ENCODE data around the gene MAD1L1. TPM values are rescaled to one million over a fixed set of nuclear protein-coding genes. Genes with fewer than 3 reads are reported as not detected.
"Not testable (repeated sequence)": the region's sequence is repeated elsewhere in the genome, so short reads cannot be mapped to it uniquely, and the experiment has no call there.

Gene MAD1L1
- polyA plus RNA-seq (ENCODE audit: insufficient read length in 4 of 4) = 10 to 100 TPM; 23.4 to 29.0 (median 25.7) TPM

GRCh38 chr7:2232766-2233520, at the start of gene MAD1L1:
Gene MAD1L1, minus strand, starts transcription at chr7:2232945. Its CDS starts 2,812 bp downstream, at chr7:2230133.
- DNase-seq (ENCODE audit: low read depth in 4 of 4, low spot score in 2 of 4) = peak; percentile 68 to 84 (median 76)

DNA sequence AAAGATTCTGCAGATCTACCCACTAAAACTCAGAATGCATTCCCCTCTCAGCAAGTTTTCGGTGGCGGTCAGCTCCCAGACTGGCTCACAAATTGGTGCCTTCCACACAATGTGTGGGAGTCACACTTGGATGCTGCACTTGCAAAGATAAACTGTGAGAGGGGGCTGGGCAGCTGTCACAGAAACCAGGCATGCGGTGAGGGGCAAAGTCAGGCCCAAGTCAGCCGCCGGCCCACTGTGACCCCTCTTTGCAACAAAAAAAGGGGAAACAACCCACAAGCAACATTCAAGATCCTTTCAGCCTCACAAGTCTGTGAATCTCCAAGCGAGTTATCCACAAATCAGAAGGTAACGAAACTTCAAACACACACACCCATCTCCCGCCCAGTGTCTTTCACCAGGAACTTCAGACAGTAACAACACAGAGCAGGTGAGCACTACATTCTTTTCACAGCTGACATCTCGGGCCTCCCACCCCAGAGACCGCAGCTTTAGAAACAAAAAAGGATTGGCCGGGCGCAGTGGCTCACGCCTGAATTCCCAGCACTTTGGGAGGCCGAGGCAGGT, 49.5 kb upstream of the MAD1L1 start:
- DNase-seq (ENCODE audit: low read depth in 4 of 4, low spot score in 2 of 4) = peak in 2 of 4 donors; percentile 48 to 66

DNA sequence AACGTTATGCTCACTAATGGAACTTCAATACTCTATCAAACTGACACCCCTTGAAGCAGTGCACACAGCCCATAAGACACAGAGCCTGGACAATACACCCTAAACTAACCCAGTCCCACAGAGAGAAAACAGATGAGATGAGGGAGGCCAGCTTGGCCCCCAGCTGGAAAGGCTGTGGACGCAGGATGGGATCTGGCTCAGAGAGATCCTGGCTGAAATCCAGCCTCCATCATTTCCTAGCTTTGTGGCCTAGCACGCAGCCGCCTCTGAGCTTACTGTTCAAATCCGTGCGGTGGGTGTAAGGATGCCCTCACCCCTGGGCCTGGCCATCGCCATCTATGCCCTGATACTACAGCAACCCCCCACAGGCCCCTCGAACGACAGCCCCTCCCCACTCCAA, 48.8 kb upstream of the MAD1L1 start:
- no peak for DNase-seq (ENCODE audit: low read depth in 4 of 4, low spot score in 2 of 4)

GRCh38 chr7:2280424-2280823, 47.7 kb upstream of the MAD1L1 start:
- DNase-seq (ENCODE audit: low read depth in 4 of 4, low spot score in 2 of 4) = no peak

- no peak for DNase-seq (ENCODE audit: low read depth in 4 of 4, low spot score in 2 of 4)
These were observed 47.2 kb upstream of the MAD1L1 start for GRCh38 chr7:2279896-2280295.

DNA sequence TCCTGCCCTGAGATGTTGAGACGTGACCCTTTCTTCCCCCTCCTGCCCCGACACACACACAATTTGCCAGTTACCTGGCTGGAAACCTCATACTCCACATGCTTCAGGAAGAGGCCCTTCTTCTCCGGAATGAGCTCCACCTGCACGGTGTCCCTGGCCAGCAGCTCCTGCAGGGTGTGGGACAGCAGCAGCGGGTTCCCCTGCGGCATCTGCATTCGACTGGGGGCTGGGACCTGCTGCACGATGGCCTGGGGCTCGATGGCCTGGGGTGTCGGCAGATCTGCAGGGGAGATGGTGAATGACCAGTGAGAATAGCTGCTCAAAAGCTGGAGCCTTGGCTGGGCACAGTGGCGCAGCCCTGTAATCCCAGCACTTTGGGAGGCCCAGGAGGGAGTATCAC, 45.3 kb upstream of the MAD1L1 start:
- no peak for DNase-seq (ENCODE audit: low read depth in 4 of 4, low spot score in 2 of 4)

DNA sequence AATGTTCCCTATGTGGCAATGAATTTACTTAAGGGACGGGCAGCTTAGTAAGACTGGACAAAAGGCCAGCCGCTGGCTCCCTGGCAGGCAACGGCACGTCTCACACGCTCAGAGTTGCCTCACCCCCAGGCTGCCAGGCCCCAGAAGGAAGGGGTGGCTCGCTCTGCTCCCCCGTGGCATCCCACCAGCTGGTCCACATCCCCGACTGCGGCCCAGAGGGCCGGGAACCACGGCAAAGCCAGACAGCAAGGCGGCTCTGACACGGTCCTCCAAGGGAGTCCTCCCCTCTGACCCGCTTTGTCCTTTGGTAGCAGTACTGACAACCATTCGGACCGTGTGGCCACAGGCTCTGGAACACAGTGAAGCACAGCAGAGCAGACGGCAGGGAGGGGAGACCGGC, 43.4 kb upstream of the MAD1L1 start:
- no peak for DNase-seq (ENCODE audit: low read depth in 4 of 4, low spot score in 2 of 4)

GRCh38 chr7:2275101-2275500, 42.4 kb upstream of the MAD1L1 start:
- DNase-seq (ENCODE audit: low read depth in 4 of 4, low spot score in 2 of 4) = no peak

DNA sequence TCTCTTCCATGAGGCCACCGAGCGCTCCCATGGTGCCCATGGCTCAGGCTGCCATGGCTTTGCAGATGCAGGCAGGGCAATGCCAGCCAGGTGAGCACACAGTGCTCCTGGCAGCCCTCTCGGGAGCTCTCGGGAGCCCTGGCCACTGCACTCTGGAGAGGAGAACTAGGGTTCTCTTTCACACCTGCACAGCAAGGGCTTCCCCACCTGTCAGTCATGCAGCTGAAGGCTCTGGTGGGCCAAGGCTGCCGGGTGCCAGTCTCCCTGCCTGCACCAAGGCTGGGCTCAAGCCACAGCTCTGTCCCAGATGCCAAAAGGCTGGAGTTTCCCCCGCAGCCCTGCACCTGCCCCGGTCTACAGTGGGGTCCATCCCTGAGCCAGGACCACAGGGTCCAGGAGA, 41.9 kb upstream of the MAD1L1 start:
- no peak for DNase-seq (ENCODE audit: low read depth in 4 of 4, low spot score in 2 of 4)

- DNase-seq (ENCODE audit: low read depth in 4 of 4, low spot score in 2 of 4) = no peak
These were observed 41.1 kb upstream of the MAD1L1 start for GRCh38 chr7:2273866-2274265.

- DNase-seq (ENCODE audit: low read depth in 4 of 4, low spot score in 2 of 4) = no peak
These were observed 39.3 kb upstream of the MAD1L1 start for GRCh38 chr7:2272031-2272430.

DNA sequence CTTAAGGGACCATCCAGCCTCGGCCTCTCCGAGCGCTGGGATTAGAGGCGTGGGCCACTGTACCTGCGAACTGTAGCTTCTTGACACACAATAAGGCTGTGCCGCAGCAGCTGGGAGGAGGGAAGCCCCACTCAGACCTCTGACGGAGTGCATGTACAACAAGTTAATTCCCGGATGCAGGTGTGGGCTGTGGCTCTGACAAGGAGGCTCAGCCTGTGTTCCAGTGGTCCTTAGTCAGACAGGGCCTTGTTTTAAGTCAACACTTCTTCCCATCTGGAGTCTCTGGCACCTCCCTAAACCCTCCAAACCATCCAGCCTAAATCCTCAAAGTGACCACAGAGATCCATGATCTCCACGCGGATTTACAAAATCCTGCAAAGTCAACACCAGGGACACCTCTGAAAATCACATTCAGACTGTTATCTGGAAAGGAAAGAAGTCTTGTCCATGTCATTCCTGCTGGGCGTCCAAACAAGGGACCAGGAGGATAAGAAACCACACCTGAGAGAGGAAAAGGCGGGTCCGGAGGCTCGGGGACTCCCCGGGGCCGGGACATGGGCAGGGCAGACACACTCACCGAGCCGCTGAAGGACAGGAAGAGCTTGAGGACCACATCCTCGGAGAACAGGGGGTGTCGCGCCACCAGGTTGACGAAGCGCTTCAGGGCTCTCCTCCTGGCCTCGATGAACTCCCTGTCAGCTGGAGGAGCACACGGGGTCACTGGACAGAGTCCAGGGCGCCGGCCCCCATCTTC, 38.7 kb upstream of the MAD1L1 start:
- no peak for DNase-seq (ENCODE audit: low read depth in 4 of 4, low spot score in 2 of 4)

DNA sequence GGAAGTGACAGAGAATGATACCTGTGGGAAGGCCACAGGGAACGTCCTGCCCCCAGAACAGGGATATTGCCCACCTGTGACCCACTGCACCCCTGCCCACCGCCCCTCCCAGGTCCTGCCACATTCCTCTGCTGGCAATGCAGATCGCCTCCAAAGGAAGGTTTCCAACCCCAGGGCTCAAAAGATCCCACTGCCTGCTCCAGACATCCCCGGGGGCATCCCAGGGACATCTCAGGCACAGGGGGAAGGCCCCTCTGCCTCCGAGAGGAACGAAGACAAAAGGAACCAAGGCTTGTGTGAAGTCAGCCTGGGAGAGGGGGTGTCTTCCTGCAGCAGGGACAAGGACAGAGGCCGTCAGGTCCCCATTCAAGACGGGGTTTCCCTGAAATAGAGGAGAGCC, 37.8 kb upstream of the MAD1L1 start:
- no peak for DNase-seq (ENCODE audit: low read depth in 4 of 4, low spot score in 2 of 4)

- no peak for DNase-seq (ENCODE audit: low read depth in 4 of 4, low spot score in 2 of 4)
These were observed 37.3 kb upstream of the MAD1L1 start for GRCh38 chr7:2269991-2270460.

- DNase-seq (ENCODE audit: low read depth in 4 of 4, low spot score in 2 of 4) = not testable (repeated sequence)
These were observed 36.6 kb upstream of the MAD1L1 start for GRCh38 chr7:2269089-2269990.

DNA sequence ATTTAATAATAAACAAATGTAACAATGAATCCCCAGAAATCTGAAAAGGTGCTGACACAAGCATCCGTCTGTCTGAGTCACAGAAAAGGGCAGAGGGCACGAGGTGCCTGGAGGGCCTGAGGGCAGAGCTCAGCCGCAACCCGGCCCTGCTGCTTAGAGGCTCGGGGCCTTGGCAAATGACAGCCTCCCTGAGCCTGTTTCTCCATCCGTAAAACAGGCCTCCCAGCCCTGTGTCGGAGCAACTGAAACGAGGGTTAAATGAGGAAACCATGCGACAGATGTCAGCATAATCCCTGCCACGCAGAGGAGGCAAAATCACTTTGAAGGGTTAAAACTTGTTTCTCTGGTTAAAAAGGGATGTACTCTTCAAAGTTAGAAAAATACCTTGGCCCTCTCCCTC, 34.2 kb upstream of the MAD1L1 start:
- DNase-seq (ENCODE audit: low read depth in 4 of 4, low spot score in 2 of 4) = no peak

DNA sequence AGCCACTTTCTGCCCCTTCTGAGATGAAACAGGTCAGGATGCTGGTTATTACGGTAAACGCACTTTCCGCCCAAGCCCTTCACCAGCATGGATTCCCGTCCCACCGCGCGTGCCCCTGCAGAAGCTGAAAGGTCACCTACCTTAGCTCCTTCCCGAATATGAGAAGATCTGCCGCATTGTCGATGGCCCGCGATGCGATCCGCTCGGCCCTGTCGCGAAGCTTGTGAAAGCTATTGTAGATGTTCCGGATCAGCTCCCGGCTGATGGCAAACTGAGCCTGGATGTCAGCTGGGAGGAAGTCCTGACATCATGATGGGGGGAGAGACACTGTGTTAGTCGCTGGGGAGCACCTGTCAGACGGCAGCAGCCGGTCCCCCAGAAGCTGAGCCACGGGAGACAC, 31.4 kb upstream of the MAD1L1 start:
- DNase-seq (ENCODE audit: low read depth in 4 of 4, low spot score in 2 of 4) = no peak

DNA sequence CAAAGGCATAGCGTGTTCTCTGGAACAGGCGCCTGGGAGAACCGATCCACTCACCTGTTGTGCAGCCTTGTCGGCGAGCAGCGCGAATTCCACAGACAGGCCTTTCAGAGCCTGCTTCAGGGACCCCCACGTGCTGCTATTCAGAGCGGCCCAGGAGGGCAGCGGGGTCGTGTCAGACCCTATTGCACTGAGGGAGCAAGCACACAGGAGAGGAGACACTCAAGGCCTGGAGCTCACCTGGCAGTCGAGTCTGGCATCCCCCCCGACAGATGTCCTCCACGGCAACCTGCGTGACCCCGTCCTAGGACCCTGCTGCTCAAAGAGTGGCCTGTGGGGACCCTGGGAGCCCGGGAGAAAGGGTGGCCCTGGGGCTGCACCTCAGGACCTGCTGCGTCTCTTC, 30.4 kb upstream of the MAD1L1 start:
- DNase-seq (ENCODE audit: low read depth in 4 of 4, low spot score in 2 of 4) = no peak

DNA sequence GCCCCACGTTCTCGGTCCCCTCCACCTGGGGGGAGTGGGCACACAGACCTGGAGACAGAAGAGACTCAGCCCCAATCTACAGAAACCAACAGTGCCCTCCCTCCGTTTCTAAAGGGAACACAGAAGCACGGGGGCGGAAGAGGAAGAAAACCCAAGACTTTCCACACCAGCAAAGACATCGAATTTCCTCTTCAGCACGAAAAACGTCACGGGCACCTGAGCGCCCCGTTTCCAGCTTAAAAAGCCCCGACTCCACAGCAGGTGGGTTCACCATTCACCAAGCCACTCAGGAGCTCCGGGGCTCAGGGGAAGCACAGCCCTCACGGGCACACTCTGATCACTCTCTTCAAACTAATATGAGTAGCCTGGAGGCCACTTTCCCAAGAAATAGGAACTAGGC, 28.9 kb upstream of the MAD1L1 start:
- DNase-seq (ENCODE audit: low read depth in 4 of 4, low spot score in 2 of 4) = no peak

DNA sequence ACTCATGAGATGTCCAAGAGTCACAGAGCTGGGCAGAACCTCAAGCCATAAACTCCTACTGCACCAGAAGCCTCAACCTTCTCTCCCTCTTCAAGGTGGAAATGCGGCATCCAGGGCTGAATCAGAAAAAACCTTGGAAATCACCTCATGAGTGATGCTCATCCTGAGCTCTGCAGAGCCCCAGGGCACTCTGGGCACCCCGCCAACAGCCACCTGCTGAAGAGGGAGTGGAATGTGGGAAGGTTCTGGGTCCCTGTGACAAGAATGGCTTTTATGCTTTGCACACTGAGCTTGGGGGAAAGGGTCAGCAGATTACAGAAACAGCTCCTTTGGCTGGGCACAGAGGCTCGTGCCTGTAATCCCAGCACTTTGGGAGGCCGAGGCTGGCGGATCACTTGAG, 28.1 kb upstream of the MAD1L1 start:
- DNase-seq (ENCODE audit: low read depth in 4 of 4, low spot score in 2 of 4) = no peak

GRCh38 chr7:2259480-2259879, 26.7 kb upstream of the MAD1L1 start:
- no peak for DNase-seq (ENCODE audit: low read depth in 4 of 4, low spot score in 2 of 4)

Data from left renal cortex interstitium (tissue), 4 donors.